SH-SY5Y (cell line): ENCODE measurements around the gene HYAL2.

ENCODE experiments used
- GATA2 ChIP-seq: IDR thresholded peaks from 2 replicates; pipeline ENCODE4 v1.6.1; 2011; ENCODE audit warnings: mild to moderate bottlenecking, low read depth, low read length
- GATA3 ChIP-seq: IDR thresholded peaks from 2 replicates; pipeline ENCODE4 v1.6.1; 2011; ENCODE audit warnings: low read depth, mild to moderate bottlenecking, low read length, moderate library complexity

DNA sequence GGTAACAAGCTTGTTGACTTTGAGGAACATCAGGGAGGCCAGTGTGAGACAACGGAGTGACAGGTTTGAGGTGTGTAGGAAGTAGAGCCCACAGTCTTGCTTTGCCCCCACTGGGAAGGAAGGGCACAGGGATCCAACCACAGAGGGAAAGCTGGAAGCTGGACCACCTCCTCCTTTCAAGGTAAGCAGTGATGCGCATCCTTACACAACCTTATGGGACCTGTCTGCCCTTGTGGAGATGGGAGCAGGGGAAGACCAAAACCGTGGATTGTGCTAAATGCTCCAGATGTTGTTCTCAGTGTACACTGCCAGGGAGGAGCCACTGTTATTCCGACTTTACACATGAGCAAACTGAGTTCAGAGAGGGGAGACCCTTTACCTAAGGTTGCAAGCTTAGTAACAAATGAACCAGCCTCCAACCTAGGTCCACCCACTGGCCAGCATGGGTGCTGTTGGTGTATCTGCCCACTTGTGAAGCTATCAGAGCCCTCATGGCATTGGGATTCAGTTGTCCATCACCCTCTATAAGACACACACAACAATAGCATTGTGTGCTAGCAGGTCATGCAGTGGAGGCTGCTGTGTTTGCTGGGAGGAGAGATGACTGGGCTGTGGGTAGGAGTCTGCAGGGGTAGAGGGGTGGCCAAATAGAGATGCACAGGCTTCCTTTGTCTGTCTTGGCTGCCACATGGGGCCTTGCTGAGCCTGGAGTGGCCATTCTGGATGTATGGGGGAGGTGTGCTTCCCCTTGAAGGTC, 44.2 kb downstream of the HYAL2 start:
- TF ChIP-seq GATA2 (no peak), GATA3 (no peak)
